GM23248 (cell line): ENCODE results near the gene SPCS3.

Experiments
- EZH2 ChIP-seq: fragments of 200-600 bp; sonication (generic); IDR thresholded peaks from 2 replicates; pipeline ENCODE4 v1.6.1; 2018; ENCODE audit warnings: antibody characterized with exemption, mild to moderate bottlenecking; ENCODE audit not compliant: insufficient read depth, poor library complexity, severe bottlenecking
- EZH2phosphoT487 ChIP-seq: fragments of 200-600 bp; sonication (generic); IDR thresholded peaks from 2 replicates; pipeline ENCODE4 v1.6.1; 2018; ENCODE audit warnings: antibody characterized with exemption, moderate library complexity, mild to moderate bottlenecking, low read depth; ENCODE audit not compliant: insufficient read depth

- TF ChIP-seq EZH2phosphoT487 (no peak), EZH2 (no peak)
Measured at GRCh38 chr4:176277162-176277904, 42.4 kb upstream of the SPCS3 start.
